Epithelial cell of proximal tubule (primary cell): ENCODE measurements around the gene DPT. TPM values are rescaled to one million over a fixed set of nuclear protein-coding genes. Genes with fewer than 3 reads are reported as not detected.

Experiments used
- DNase-seq: peaks from one replicate; pipeline ENCODE4 v3.0.0-alpha.2; 2011; ENCODE audit warnings: low read depth
- H3K4me3 ChIP-seq: 2 replicates; pipeline ENCODE4 v1.5.1; 2011; ENCODE audit warnings: low read depth, mild to moderate bottlenecking, low read length
- total RNA-seq: library from RNA; depleted of rRNA; stranded (reverse); fragments of >200 nt; gene quantifications from 2 replicates; pipeline ENCODE4 v1.2.3, GENCODE V29; 2015
- TF ChIP-seq, protein P1 (sequence below): conservative IDR thresholded peaks from 2 replicates; pipeline ENCODE4 v1.5.1; 2012; ENCODE audit warnings: low read depth, mild to moderate bottlenecking, low read length

DPT gene
- total RNA-seq, 1 donor from 2014 or later, result not detected

DNA sequence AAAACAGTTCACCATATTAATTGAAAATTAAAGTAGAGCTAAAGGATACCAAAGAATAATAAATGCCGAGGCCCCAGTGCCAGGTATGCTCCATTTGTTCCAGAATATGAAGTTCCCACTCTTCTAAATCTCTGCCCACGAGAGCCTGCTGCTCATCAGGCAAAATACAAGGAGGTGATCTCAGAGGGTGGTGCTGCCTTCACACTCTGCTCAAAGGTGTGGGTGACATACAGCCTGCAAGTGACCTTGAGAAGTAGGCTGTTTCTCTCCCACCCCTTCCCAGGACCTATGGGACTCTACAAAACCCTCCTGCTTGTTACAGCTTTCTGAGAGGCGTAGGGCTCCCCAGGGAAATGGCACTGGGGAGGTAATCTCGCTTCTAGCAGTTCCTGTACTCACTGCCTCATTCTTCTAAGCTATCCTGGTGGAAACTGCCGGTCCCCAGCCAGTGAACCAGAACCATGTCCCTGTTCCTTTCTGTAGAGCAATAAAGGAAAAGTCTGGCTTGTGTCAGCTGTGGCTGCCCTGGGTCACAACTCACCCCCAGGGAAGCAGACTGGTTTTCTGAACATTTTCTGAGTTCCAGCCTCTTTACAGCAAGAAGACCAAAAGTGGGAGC, 26.9 kb upstream of the DPT start:
- no peak overlapping the region for H3K4me3 ChIP-seq
- DNase-seq, result no peak
- TF ChIP-seq, protein P1, sequence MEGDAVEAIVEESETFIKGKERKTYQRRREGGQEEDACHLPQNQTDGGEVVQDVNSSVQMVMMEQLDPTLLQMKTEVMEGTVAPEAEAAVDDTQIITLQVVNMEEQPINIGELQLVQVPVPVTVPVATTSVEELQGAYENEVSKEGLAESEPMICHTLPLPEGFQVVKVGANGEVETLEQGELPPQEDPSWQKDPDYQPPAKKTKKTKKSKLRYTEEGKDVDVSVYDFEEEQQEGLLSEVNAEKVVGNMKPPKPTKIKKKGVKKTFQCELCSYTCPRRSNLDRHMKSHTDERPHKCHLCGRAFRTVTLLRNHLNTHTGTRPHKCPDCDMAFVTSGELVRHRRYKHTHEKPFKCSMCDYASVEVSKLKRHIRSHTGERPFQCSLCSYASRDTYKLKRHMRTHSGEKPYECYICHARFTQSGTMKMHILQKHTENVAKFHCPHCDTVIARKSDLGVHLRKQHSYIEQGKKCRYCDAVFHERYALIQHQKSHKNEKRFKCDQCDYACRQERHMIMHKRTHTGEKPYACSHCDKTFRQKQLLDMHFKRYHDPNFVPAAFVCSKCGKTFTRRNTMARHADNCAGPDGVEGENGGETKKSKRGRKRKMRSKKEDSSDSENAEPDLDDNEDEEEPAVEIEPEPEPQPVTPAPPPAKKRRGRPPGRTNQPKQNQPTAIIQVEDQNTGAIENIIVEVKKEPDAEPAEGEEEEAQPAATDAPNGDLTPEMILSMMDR, result no peak

DNA sequence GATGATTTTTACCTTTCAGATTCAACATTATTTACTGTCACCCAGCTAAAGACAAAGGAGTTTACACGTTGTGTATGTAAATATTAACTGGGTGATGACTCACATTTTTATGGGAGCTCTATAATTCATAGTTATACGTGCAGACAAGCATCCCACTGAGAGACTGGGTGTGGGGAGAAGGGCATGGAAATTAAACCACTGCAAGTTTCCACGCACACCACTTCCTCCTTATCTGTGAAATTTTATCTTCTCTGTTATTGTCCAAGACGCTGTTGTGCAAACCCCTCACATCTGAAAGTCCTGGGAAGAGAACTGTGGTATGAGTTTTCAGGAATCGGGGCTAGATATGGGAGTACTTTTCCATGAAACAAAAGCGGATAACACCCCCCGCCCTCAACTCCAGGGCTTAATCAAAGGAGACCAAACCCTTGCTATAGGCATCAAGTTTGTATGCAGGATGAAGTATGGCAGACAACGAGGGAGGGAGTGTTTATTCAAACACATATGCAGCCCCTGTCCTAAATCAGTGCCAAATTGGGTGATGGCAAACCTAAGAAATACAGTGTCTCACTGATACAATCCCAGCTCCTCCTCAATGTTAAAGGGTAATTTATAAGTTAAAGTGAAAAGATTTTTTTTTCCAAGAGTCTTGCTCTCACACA, 23.3 kb upstream of the DPT start:
- TF ChIP-seq, protein P1, result no peak
- no peak overlapping the region for H3K4me3 ChIP-seq
- DNase-seq, result no peak

DNA sequence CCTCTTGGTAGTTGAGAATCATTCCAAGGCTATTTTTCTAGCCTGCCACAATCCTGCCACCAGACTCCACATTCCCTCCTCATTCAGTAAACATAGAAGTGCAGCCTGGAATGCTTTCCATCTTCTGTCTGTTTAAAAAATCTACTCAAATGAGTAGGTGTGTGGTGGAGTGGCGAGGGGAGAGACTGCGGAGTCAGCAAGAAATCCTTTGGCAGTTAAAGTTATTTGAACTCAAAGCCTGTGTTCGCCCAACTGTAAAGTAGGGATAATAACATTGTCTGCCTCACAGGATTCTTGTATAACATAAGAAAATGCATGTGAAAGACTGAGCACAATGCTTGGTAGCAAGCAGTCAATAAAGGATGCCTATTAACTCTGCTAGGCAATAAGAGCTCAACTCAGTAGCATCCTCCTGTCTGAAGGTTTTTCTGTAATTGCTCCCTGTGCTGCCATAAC, 22.2 kb upstream of the DPT start:
- DNase-seq, result no peak
- TF ChIP-seq, protein P1, result no peak
- H3K4me3 ChIP-seq, result no peak overlapping the region

DNA sequence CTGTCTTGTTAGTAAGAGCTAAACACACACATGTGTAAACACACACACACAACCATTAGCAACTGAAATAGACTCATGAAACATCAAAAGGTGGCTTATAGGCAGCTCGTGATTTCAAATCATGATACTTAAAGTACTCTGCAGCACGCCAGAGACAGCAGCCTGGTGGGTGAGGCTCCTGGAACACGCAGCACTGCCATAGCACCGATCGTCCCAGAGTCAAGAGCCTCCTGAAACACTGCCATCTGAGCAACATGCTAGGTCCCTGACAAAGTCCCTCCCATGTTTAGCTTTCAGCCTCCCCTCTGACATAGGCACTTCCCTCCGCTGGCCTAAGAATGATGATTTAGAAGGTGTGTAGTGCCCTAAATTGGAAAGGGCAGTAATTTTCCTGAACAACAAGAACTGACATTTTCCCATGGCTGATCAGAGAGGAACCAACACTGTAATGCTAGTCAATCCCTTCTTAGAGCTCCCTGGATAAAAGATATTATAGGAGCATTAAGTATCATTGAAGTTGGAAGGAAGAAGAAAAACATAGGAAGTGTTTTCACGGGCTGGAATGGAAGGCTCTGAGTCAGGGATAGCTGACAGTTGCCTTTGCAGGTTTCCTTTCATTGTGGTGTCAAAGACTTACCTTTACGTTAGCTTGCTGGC, 14.1 kb upstream of the DPT start:
- no peak for DNase-seq
- TF ChIP-seq, protein P1, result no peak
- no peak overlapping the region for H3K4me3 ChIP-seq

DNA sequence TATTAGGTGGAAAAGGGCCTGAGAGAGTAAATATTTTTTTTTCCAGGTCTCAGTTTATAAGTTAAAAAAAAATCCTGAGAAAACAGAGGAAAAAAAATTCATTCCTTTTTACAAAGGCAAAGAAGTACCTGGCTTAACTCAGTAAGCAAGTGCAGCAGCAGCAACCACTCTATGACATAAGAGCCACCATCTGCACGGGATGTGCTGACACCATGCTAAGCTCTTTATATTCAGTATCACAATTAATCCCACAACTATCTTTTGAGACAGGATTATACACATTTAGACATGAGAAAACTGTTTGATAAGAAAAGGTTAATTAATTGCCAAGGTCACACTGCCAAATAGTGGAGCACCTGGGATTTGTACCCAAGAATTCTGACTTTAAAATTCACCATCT, 13.4 kb upstream of the DPT start:
- TF ChIP-seq, protein P1, result no peak
- no peak for DNase-seq
- no peak overlapping the region for H3K4me3 ChIP-seq

DNA sequence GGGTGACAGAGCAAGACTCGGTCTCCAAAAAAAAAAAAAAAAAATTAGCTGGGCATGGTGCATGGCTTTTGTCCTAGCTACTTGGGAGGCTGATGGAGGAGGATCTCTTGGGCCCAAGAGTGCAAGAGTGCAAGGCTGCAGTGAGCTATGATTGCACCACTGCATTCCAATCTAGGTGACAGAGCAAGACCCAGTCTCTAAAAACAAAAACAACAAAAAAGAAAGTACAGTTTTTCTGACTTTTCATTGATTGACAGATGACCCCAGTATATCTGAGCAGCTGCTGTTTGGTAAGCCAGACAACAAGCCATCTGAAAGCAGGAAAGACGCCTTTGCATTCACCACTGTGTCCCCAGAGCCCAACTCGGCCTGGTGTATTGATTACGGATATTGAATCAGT, 10.9 kb upstream of the DPT start:
- TF ChIP-seq, protein P1, result no peak
- DNase-seq, result no peak
- H3K4me3 ChIP-seq, result no peak overlapping the region
